GM21529 (cell line): ENCODE results near the gene CD180.

Source experiments
- ATAC-seq: cut with Tn5 transposase; IDR thresholded peaks from one replicate; pipeline ENCODE4 v1.9.1; 2021; ENCODE audit not compliant: unreplicated experiment

The CD180 gene

GRCh38 chr5:67196537-67197059, at the start of gene CD180:
TSS of gene CD180 (minus strand) at chr5:67196799. CDS start at chr5:67196641, 158 bp downstream.
- ATAC-seq, result peak; percentile 27

GRCh38 chr5:67246108-67246507, 49.5 kb upstream of the CD180 start:
- ATAC-seq, result no peak

- ATAC-seq, result no peak
These were observed 48.8 kb upstream of the CD180 start for GRCh38 chr5:67245259-67245846.

GRCh38 chr5:67244345-67244793, 47.8 kb upstream of the CD180 start:
- ATAC-seq, result no peak

GRCh38 chr5:67243944-67244343, 47.3 kb upstream of the CD180 start:
- no peak for ATAC-seq

- ATAC-seq, result no peak
These were observed 46.8 kb upstream of the CD180 start for GRCh38 chr5:67243349-67243748.

- no peak for ATAC-seq
These were observed 44.7 kb upstream of the CD180 start for GRCh38 chr5:67241326-67241725.

- ATAC-seq, result no peak
These were observed 44.2 kb upstream of the CD180 start for GRCh38 chr5:67240846-67241245.

- ATAC-seq, result no peak
These were observed 43.5 kb upstream of the CD180 start for GRCh38 chr5:67240065-67240464.

- no peak for ATAC-seq
These were observed 41.6 kb upstream of the CD180 start for GRCh38 chr5:67238191-67238590.

GRCh38 chr5:67235399-67236110, 39.0 kb upstream of the CD180 start:
- no peak for ATAC-seq

- no peak for ATAC-seq
These were observed 38.1 kb upstream of the CD180 start for GRCh38 chr5:67234671-67235176.

- no peak for ATAC-seq
These were observed 36.5 kb upstream of the CD180 start for GRCh38 chr5:67233075-67233474.

- ATAC-seq, result no peak
These were observed 26.6 kb upstream of the CD180 start for GRCh38 chr5:67223211-67223610.

- peak; percentile 27 for ATAC-seq
These were observed 25.8 kb upstream of the CD180 start for GRCh38 chr5:67222243-67223025.

- peak; percentile 94 for ATAC-seq
These were observed 25.1 kb upstream of the CD180 start for GRCh38 chr5:67221487-67222242.

GRCh38 chr5:67216564-67216963, 20.0 kb upstream of the CD180 start:
- no peak for ATAC-seq

GRCh38 chr5:67215519-67216471, 19.2 kb upstream of the CD180 start:
- ATAC-seq, result peak; percentile 100

- no peak for ATAC-seq
These were observed 18.3 kb upstream of the CD180 start for GRCh38 chr5:67214707-67215447.
